ENCODE measurements around the gene JAM3.

The JAM3 gene

DNA sequence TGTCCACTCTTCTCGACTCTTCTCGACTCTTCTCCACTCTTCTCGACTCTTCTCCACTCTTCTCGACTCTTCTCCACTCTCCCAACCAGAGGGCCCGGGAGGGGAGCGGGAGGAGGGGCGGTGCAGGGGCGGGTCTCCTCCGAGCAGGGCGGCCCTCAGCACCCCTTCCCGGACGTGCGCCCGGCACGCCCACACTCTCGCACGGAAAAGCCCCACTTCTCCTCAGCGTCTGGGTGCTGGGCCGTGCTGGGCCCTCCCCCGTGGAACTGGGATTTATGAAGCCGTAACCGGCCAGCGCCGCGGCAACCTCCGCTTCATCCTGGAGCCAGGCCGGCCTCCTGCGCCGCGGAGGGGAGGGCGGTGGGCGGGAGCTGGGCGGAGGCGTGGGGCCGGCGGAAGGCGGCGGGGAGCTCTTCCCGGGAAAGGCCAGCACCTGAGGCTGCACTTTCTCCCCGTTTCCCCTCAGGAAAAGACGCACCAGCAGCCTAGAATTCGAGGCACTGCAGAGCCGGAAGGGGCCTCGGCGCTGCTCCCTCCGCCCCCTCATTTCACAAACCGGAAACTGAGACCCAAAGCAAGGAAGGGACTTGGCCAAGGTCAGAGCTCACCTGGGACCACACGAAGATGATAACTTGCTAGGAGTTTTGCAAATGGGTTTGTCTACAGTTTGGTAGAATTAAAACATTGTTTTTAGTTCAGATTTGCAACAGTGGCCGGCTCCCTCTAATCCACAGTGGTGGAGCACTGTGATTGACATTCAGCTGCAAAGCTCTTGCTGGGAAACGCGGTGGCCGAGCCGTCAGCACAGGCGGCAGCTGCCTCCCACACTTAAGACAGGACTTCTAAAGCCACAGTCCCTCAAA lies 31.6 kb upstream of the JAM3 start:
- peak overlapping the region; percentile 63 for H3K4me3 ChIP-seq (ENCODE audit: low read depth, low read length)
- no peak for DNase-seq (ENCODE audit: low read depth)

DNA sequence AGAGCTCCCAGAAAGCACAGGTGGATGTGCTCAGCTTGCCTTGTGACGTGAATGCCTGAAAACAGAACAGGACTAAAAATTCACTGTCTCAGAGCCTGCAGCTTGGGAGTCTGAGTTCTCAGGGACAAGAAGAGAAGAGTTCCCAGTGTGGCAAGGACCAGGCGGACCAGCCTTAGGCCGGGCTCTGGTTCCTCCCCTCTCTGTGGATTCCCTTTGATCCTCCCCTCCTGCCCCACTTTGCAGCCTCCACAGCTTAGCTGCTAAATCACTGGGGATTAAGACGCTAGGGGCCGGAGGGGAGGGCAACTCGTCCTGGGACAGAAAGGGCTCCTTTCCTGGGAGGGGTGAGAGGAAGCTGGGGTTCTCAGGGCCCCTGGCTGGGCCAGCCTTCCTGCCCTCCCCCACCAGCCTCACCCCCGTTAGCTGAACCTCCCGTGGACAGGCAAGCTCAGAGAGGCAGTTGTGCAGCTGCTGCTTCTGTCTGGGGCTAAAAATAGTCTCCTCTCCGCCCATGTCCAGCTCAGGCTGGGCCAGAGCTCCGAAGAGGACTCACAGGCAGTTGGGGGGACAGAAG lies 29.9 kb upstream of the JAM3 start:
- no peak for DNase-seq (ENCODE audit: low read depth)
- H3K4me3 ChIP-seq (ENCODE audit: low read depth, low read length) = no peak overlapping the region

DNA sequence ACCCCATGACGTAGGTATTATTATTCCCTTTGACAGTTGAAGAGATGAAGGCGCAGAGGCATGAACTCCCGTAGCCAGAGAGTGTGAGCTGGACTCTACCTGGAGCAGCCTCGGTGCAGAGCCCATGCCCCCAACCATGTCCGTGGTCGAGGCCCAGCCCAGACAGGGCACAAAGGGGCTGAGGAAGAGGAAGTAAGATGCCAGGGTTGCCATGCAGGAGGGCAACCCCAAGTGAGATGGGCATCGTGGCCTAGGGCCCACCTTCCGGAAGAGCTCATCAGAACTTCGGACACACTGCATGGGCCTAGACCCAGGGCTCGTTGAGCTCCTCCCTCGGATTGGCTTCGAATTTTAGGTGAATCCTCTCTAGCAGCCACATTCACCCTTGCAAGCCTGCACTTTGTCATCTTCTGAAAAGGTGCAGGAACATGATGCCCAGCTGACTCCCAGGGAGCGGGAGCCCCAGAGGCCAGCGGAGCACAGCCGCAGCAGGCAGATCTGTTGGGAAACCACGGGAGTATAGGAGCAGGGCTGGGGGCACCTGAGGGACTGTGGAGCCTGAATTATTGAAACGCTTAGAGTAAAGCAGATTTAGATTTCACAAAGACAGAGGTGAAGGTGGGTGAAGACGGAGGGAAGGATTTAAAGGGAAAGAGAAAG lies 29.0 kb upstream of the JAM3 start:
- DNase-seq (ENCODE audit: low read depth) = no peak
- H3K4me3 ChIP-seq (ENCODE audit: low read depth, low read length) = no peak overlapping the region

DNA sequence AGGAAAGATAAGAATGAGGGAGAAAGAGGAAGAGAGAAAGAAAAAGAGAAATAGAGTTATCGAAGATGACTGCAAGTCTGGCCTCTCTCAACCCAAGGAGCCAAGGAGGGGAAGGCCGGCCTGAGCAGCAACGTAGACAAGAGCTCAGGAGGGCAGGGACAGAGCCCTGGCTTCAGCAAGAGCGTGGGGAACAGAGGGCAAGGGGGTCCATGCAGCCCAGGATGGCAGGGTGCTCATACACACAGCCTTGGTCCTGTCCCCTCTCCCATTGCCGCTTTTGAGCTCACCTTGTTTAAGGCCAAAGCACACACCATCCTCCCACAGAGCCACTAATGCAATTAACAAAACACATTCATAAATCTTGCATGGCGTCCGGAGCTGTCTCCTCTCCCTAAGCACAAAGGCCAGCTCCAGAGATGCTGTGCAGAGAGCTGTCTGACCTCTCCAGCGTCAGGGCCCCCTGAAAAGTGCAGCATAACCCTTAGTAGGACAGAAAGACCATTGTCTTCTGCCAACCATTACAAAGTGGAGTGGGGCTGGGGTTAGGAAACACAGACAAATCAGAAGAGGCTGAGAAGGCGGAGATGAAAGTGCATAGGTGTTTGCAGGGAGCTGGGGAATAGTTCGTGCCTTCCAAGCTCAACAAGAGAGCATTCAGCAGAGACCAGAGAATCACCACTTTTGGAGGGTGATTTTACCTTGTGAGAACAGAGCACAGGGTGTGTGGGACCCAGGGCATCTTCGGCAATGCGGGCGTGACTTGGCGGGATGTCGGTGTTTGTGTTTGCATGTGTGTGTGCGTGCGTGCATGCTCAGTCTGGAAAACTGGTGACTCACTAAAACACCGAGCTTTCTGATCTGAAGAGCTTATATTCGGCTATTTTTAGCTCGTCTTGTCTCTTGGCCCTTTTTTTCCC lies 28.2 kb upstream of the JAM3 start:
- no peak overlapping the region for H3K4me3 ChIP-seq (ENCODE audit: low read depth, low read length)
- DNase-seq (ENCODE audit: low read depth) = no peak

DNA sequence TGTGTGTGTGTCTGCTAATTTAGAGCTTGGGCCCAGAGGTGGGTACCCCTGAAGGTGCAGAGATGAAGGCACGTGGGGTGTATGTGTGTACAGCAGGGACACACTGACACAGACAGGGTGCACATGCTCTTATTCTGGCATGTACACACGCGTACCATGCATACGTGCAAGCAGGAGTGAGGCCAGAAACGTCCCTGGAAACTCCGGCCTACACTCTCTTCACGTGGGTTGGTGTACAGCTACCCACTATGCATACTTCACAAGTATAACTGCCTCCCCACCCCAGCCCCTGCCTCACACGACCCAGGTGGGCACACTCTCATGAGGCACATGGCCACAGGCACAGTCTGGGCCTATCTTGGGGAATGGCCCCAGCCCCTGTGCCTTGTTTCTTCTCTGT lies 27.5 kb upstream of the JAM3 start:
- no peak overlapping the region for H3K4me3 ChIP-seq (ENCODE audit: low read depth, low read length)
- DNase-seq (ENCODE audit: low read depth) = no peak

DNA sequence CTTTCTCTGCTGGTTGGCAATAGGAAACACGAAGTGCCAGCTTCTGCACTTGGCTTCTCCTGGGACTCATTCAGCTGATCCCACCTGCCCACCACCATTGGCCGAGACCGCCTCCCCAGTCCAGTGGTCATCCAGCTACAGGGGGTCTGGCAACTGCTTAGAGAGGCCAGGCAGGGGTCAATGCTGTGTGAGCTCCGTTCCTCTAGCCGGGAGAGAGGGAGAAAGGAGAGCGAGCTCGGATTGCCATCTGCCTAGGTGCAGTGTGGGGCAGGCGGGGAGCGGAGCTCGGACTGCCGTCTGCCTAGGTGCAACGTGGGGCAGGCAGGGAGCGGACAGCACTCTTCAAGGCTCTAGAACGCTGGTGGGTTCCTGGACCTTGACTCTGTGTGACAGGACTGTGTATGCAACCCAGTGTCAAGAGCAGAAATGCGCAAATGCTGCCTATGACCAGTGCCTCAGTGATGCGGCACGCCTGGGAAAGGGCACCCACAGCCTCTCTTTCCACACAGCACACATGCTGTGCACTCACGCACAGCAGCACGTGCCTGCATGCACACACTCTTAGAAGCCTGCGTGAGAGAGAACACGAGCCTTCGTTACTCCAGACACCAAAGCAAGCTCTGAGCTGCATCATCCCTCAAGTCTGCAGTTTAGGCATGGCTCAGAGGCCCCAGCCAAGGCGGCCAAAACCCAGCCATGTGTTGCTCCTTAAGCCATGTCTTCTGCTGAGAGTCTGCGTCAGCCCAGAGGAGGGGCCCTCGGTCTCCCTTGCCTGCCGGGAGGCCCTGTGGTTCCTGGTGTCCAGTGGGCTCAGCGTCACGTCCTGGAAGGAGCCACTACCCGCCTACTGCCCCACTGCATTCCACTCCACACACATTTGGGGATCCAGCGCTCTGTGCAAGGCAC lies 26.8 kb upstream of the JAM3 start:
- H3K4me3 ChIP-seq (ENCODE audit: low read depth, low read length) = no peak overlapping the region
- no peak for DNase-seq (ENCODE audit: low read depth)

DNA sequence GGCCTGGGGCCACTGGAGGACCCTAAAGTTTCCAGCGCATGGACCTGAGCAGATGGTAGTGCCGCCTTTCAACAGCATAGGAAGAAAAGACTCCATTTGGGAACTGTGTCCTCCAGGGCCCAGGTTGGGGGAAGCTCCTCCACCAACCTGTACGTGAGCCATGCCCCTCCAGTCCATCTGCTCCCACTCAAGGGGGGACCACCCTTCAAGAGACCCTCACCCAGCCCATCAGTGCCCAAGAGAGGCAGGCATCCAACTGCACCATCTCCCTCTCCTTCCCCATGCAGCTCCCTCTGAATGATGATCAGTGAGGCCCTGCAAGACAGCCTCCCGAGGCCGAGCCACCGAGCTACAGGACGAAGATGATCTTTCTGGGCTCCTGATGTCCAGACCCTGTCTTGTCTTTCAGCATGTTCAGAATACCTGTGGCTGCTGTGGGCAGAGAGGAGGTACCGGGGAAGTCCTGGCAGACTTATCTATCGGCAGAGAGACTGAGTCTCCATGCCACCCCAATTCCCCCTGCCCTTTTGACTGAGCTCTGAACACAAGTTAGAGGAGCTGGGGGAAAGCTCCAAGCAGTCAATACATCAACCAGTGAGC lies 25.0 kb upstream of the JAM3 start:
- no peak overlapping the region for H3K4me3 ChIP-seq (ENCODE audit: low read depth, low read length)
- no peak for DNase-seq (ENCODE audit: low read depth)

DNA sequence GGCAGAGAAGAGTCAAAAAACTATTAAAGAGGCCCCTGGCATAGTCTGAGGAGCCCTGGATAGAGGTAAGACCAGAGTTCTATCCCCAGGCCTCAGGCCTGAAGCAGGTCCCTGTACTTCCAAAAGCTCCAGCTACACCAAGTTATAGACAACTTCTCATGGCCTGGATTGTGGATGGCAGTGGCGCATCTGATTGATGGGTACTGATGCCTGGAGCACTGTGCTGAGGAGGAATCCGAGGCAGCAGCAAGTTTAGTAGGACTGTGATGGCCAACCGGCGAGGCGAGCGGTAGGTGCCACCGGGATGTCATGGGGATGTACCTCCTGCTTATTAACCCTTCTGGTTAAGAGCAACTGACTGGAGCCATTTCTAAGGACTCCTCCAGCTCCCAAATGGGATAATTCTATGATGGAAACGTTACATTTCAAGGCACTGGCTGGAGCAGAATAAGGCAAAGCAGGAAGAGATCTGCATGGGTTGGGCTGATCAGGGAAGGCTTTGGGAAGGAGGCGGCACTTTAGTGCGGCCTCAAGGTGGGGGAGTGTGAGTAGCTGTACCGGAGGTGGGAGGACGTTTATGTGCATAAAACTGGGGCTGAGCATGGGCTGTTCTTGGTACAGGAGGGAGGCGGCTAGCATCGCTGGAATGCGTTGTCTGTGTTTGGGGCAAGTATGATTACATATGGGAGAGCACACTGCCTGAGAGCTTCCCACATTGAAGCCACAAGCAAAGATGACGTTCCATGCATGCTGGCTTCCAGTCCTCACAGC lies 24.2 kb upstream of the JAM3 start:
- DNase-seq (ENCODE audit: low read depth) = no peak
- H3K4me3 ChIP-seq (ENCODE audit: low read depth, low read length) = no peak overlapping the region

DNA sequence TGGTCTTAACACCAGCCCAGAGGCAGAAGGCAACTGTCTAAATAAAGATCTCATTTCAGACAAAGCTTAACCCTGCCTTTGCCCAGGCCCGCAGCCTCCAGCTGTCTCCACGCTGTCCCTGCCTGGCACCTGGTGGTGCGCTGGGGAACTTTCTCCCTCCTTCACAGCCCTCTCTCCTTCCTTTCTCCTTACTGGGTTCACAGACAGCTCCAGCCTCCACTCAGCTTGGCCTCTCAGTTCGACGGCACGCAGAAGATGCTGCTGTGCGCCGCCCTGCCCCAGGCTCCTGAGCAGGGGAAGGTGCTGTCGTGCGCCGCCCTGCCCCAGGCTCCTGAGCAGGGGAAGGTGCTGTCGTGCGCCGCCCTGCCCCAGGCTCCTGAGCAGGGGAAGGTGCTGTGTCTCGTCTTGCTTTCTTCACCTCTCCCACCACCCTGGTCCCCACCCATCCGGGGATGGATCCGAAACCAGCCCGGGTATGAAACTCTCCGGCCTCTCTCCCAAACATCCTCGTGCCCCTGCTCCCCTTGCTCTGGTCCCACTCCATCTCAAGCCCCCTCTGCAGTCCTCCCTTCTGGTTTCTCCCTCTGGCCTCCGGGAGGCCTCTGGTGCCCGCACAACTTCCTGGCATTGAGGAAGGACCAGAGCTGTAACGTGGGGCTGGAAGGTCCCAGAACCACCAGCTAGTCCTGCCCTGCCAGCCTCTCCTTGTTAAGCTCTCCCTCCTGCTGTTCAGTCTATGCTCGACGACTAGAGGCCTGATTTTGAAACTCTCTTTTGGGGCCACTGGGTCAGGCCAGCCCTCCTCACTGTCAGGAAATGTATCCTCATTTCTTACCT lies 22.9 kb upstream of the JAM3 start:
- no peak overlapping the region for H3K4me3 ChIP-seq (ENCODE audit: low read depth, low read length)
- no peak for DNase-seq (ENCODE audit: low read depth)

DNA sequence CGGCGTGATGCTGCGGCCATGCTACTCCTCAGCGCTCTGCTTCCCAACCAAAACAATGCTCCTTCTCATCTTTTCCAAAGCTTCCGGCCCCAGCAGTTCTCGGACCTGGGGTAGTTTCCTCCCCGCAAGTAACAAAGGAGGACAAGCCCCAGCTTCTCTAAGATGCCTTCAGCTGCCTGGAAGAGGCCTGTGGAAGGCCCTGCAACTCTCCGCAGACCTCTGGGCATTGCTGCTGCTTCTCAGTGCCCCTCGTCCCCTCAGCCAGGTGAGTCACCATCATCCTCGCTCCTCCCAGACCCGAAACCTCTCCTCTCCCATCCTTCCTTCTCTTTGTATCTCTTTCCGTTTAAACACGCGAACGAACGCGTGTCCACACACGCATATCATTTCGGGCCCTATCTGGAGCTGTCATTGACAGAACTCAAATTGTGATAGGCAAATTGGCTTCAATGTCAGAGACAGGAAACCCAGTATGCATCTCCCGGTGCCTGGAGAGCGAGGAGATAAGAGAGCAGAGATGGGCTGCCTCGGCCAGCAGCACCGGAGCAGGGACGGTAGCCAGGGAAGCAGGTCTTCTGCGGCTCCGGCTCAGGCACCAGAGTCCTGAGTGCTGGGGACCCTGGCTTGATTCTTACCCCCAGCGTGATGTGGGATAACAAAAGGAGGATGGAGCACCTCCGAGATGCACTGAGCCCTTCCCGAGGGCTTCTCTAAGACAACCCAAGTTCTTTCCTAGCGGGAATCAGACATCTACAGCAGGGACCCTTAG lies 22.0 kb upstream of the JAM3 start:
- DNase-seq (ENCODE audit: low read depth) = no peak
- H3K4me3 ChIP-seq (ENCODE audit: low read depth, low read length) = no peak overlapping the region

DNA sequence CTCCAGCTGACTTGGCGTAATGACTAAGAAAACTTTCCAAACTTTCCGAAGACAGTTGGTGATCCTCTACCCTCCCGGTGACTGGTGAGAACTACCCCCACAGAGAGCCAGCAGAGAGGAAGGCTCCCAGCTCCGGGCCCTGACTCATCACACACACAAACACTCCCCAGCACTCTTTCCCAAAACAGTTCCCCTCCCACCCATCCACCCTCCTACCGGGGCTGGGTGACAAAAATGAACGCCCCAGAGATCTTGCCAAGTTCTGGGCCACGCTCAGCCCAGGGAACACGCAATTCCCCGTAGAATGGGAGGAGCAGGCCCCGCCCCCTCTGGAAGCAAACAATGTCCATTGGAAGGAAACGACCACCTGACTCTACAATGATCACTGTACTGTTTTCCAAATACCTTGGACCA lies 21.3 kb upstream of the JAM3 start:
- no peak for DNase-seq (ENCODE audit: low read depth)
- H3K4me3 ChIP-seq (ENCODE audit: low read depth, low read length) = no peak overlapping the region

DNA sequence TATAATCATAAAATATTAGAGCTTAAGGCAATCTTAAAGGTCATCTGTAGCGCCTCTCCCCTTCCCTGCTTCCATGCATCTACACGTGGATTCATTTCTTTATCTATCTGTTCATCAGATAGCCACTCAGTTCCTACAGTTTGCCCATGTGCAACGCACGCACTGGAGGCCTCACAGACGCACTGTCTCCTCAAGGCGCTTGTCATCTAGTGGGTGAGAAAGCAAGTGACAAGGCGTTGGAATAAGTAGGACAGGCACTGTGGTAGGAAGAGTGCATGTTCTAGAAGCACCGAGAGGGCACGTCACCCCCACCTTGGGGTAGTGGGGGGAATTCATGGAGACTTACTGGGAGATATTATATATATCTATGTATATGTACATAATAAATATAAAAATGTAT lies 20.8 kb upstream of the JAM3 start:
- H3K4me3 ChIP-seq (ENCODE audit: low read depth, low read length) = no peak overlapping the region
- DNase-seq (ENCODE audit: low read depth) = no peak

DNA sequence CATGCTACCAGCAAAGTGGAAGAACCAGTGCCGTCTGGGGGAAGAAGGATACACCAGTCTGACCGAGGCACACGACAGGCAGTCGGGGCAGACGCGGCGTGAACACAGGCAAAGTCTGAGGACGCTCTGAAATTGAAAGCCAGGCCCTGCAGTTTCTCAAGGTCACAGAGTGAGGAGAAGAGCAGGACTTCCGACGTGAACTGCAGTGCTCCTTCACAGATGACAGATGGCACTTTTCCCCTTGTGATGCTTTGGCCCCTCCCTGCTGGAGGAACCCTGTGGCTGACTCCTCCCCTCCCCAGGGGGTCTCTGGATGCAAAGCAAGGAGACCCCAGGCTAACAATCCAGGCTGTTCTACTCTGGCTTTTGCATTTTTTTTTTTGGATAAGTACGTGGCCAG lies 19.6 kb upstream of the JAM3 start:
- no peak for DNase-seq (ENCODE audit: low read depth)
- no peak overlapping the region for H3K4me3 ChIP-seq (ENCODE audit: low read depth, low read length)

DNA sequence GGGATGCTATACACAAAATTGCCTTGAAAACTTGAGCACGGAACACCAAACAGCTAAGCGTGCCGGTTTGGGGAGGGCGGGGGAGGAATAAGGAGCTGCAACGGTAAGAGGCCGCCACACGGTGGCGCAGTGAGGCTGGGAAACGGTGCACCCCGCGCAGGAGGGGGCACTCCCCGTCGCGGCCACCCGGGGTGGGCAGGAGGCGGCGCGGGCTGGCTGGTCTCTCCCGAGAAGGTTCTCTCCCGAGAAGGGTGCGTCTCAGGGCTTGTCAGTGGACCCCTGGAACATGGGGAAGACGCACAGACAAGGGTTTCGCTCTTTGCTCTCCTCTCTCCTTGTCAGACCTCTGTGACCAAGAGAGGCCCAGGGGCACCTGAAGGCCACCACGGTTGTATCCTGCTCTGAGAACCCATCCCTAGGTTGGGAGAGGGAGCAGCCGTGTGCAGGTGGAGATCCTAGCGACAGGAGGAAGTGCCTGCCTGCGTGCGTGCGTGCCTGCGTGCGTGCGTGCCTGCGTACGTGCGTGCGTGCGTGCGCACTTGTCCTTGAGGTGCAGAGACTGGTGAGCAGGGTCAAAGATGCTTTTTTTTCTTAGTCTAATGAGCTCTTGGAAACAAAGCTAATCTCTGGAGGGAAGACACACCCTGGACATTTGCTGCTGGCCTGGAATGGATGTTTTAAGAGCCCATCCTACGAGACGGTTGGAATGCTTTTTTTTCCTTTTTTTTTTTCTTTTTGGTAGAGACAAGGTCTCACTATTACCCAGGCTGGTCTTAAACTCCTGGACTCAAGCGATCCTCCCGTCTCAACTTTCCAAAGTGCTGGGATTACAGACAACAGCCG lies 18.1 kb upstream of the JAM3 start:
- H3K4me3 ChIP-seq (ENCODE audit: low read depth, low read length) = peak overlapping the region; percentile 28
- no peak for DNase-seq (ENCODE audit: low read depth)

DNA sequence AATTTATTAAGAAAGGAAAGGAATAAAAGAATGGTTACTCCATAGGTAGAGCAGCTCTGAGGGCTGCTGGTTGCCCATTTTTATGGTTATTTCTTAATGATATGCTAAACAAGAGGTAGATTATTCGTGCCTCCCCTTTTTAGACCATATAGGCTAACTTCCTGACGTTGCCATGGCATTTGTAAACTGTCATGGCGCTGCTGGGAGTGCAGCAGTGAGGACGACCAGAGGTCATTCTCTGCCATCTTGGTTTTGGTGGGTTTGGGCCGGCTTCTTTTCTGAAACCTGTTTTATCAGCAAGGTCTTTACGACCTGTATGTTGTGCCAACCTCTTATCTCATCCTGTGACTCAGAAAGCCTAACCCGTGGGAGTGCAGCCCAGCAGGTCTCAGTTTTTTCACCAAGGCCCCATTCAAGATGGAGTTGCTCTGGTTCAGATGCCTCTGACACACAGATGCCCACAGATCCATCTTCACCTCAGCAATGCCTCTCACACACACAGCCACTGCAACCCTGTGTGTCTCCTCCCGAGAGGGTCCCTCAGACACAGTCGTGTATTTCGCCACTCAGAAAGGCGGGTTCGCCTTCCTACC lies 16.4 kb upstream of the JAM3 start:
- no peak overlapping the region for H3K4me3 ChIP-seq (ENCODE audit: low read depth, low read length)
- DNase-seq (ENCODE audit: low read depth) = no peak
